NT2/D1 (cell line): ENCODE measurements around the gene KSR1.

Experiments
- YY1 ChIP-seq: IDR thresholded peaks from 2 replicates; pipeline ENCODE4 v1.6.1; 2011; ENCODE audit not compliant: insufficient read length, insufficient read depth
- ZNF274 ChIP-seq: IDR thresholded peaks from 2 replicates; pipeline ENCODE4 v1.6.1; 2011; ENCODE audit warnings: mild to moderate bottlenecking, low read depth, low read length

DNA sequence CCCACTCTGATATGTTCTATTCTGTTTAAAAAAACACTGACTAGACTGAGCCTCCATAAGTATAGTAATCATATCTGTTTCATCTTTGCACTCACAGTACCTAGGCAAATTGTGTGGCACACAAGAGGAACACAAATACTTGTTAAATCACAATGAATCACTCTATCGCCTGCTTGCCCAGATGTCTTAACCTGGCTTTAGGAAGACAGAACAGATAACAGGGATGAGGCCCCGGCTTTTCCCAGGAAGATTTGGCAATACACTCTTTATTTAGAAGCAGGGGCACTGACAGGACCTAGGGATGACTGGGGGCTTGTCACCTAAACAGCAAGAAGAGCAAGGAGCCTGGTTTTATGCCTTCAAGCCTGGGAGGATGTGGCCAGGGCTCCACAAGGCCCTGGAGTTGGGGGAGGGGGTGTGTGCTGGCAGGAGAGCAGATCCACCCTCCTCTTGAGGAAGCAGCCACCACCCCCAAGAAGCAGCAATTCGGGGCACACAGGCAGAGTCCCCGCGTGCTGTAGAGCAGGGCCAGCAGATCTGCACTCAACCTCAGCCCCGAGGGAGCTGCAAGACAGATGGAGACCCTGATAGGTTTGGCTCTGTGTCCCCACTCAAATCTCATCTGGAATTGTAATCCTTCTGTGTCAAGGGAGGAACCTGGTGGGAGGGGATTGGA lies 41.0 kb upstream of the KSR1 start:
- no peak for TF ChIP-seq YY1
- no peak for TF ChIP-seq ZNF274
